IMR-90 (cell line): Measurements from ENCODE around the gene C16orf89. TPM values are rescaled to one million over a fixed set of nuclear protein-coding genes. Genes with fewer than 3 reads are reported as not detected.
A peak's percentile ranks its signal among the peaks of the same experiment; 100 is the strongest.

Experiments
- ATAC-seq: fragments of 200-7000 bp; cut with Tn5 transposase; 2 replicates; pipeline ENCODE4 v1.9.1; 2020; ENCODE audit warnings: low read depth, mild to moderate bottlenecking, moderate library complexity
- BruUV-seq: library from RNA; stranded (reverse); fragments of 400-500 nt; replicated peaks from 2 replicates; lab custom pipeline; 2021; lab: Mats Ljungman, UMichigan
- CTCF ChIA-PET: fragments of 300-600 bp; formaldehyde crosslinking; extraction: SDS; loops from one replicate; lab custom pipeline; 2021; ENCODE audit warnings: antibody characterized with exemption; lab: Yijun Ruan, JAX
- POLR2A ChIA-PET: fragments of 300-600 bp; sonication (Branson Sonifier 250); formaldehyde crosslinking; loops from one replicate; lab custom pipeline; 2022; ENCODE audit warnings: antibody characterized with exemption; ENCODE audit not compliant: unreplicated experiment; lab: Charles Lee
- DNase-seq: peaks from one replicate; pipeline ENCODE4 v3.0.0; 2013
- H2AFZ ChIP-seq: replicated peaks from 2 replicates; pipeline ENCODE3; 2013; ENCODE audit warnings: low read length, mild to moderate bottlenecking; ENCODE audit not compliant: poor library complexity
- H2AK5ac ChIP-seq: 2 replicates; pipeline ENCODE4 v1.6.1; 2013; ENCODE audit warnings: low read depth, low read length, inconsistent platforms
- H2AK9ac ChIP-seq: replicated peaks from 2 replicates; pipeline ENCODE3; 2013; ENCODE audit warnings: mild to moderate bottlenecking, low read depth, low read length, moderate library complexity; ENCODE audit not compliant: poor library complexity
- H2BK120ac ChIP-seq: 2 replicates; pipeline ENCODE4 v1.6.1; 2013; ENCODE audit warnings: low read depth, low read length, inconsistent platforms
- H2BK15ac ChIP-seq: 3 replicates; pipeline ENCODE4 v1.6.1; 2013; ENCODE audit warnings: low read depth, low read length, inconsistent platforms
- H2BK20ac ChIP-seq: 2 replicates; pipeline ENCODE4 v1.6.1; 2013; ENCODE audit warnings: low read depth, mild to moderate bottlenecking, inconsistent platforms, low read length, moderate library complexity
- H2BK5ac ChIP-seq: 2 replicates; pipeline ENCODE4 v1.6.1; 2013; ENCODE audit warnings: mild to moderate bottlenecking, low read depth, low read length, inconsistent platforms; ENCODE audit not compliant: poor library complexity, severe bottlenecking
- H3K14ac ChIP-seq: replicated peaks from 2 replicates; pipeline ENCODE4 v1.6.1; 2013; ENCODE audit warnings: low read depth, low read length, inconsistent platforms
- H3K18ac ChIP-seq: 2 replicates; pipeline ENCODE4 v1.6.1; 2013; ENCODE audit warnings: low read depth, low read length, control low read depth
- H3K23ac ChIP-seq: 2 replicates; pipeline ENCODE4 v1.6.1; 2013; ENCODE audit warnings: low read depth, low read length, inconsistent platforms
- H3K27ac ChIP-seq: 2 replicates; pipeline ENCODE4 v1.5.1; 2013; ENCODE audit warnings: mild to moderate bottlenecking, control low read depth, low read length; ENCODE audit not compliant: insufficient read depth
- H3K27me3 ChIP-seq: 2 replicates; pipeline ENCODE4 v1.6.1; 2013; ENCODE audit warnings: low read length; ENCODE audit not compliant: control insufficient read depth, insufficient read depth
- H3K36me3 ChIP-seq: 2 replicates; pipeline ENCODE4 v1.6.1; 2013; ENCODE audit warnings: low read length, mixed read lengths; ENCODE audit not compliant: control insufficient read depth, insufficient read depth
- H3K4ac ChIP-seq: 2 replicates; pipeline ENCODE4 v1.6.1; 2013; ENCODE audit warnings: low read depth, low read length, inconsistent platforms
- H3K4me1 ChIP-seq: 2 replicates; pipeline ENCODE4 v1.6.1; 2013; ENCODE audit warnings: low read length, mixed read lengths; ENCODE audit not compliant: control insufficient read depth, insufficient read depth
- H3K4me2 ChIP-seq: 2 replicates; pipeline ENCODE4 v1.6.1; 2013; ENCODE audit warnings: low read depth, mild to moderate bottlenecking, control low read depth, low read length, moderate library complexity
- H3K4me3 ChIP-seq: 2 replicates; pipeline ENCODE4 v1.5.1; 2013; ENCODE audit warnings: low read depth, mild to moderate bottlenecking, control low read depth, low read length, moderate library complexity; ENCODE audit not compliant: insufficient read depth
- H3K56ac ChIP-seq: 2 replicates; pipeline ENCODE4 v1.6.1; 2013; ENCODE audit warnings: low read length, inconsistent platforms; ENCODE audit not compliant: insufficient read depth; ENCODE audit errors: extremely low read depth
- H3K79me1 ChIP-seq, 2 experiments: 2 replicates each; pipeline ENCODE4 v1.6.1; 2013; ENCODE audit warnings: low read length in 2 of 2, inconsistent platforms in 1 of 2, low read depth in 1 of 2
- H3K9ac ChIP-seq: 2 replicates; pipeline ENCODE4 v1.6.1; 2013; ENCODE audit warnings: low read depth, low read length, control low read depth
- H3K9me1 ChIP-seq: 2 replicates; pipeline ENCODE4 v1.6.1; 2013; ENCODE audit warnings: low read length, inconsistent platforms; ENCODE audit not compliant: insufficient read depth
- H3K9me3 ChIP-seq: 2 replicates; pipeline ENCODE4 v1.6.1; 2013; ENCODE audit warnings: low read length; ENCODE audit not compliant: control insufficient read depth, insufficient read depth
- H4K20me1 ChIP-seq: 2 replicates; pipeline ENCODE4 v1.6.1; 2013; ENCODE audit warnings: low read length, inconsistent platforms; ENCODE audit not compliant: insufficient read depth
- H4K5ac ChIP-seq: 2 replicates; pipeline ENCODE4 v1.6.1; 2013; ENCODE audit warnings: mild to moderate bottlenecking, low read depth, low read length, control low read depth
- H4K8ac ChIP-seq, 2 experiments: 2 replicates each; pipeline ENCODE4 v1.6.1; 2013; ENCODE audit warnings: low read depth in 2 of 2, low read length in 2 of 2, control low read depth in 1 of 2, inconsistent platforms in 1 of 2
- H4K91ac ChIP-seq: 2 replicates; pipeline ENCODE4 v1.6.1; 2013; ENCODE audit warnings: low read depth, low read length, inconsistent platforms; ENCODE audit not compliant: insufficient read depth
- CEBPB ChIP-seq: IDR thresholded peaks from 2 replicates; pipeline ENCODE4 v1.6.1; 2012; ENCODE audit warnings: low read depth, low read length, improper control_type of control experiment
- WGBS, 2 experiments: methylation state at CpG; one replicate each; pipeline versions ENCODE4 v1.1.5 to v1.1.7; 2013; ENCODE audit warnings: missing lambda C conversion rate in 2 of 2; ENCODE audit not compliant: insufficient read length in 1 of 2; ENCODE audit errors: extremely low coverage in 2 of 2; 5-methylcytosine and 5-hydroxymethylcytosine counted together
- dilution Hi-C: fragments of 300-500 bp; cut with HindIII; formaldehyde crosslinking; loops from one replicate; pipeline ENCODE4 v1.14.3; 2018; ENCODE audit warnings: low sequenced_read_pairs; ENCODE audit not compliant: unreplicated experiment
- in situ Hi-C: fragments of 300-500 bp; cut with MboI; formaldehyde crosslinking; loops from 3 replicates; pipeline ENCODE4 v1.14.3; 2019; ENCODE audit warnings: low sequenced_read_pairs, inconsistent platforms, mixed read lengths
- intact Hi-C: fragments of 100-400 bp; cut with micrococcal nuclease; formaldehyde crosslinking; loops from 2 replicates; pipeline ENCODE4 v1.10.0; 2022
- polyA plus RNA-seq, 3 experiments: library from polyadenylated mRNA; depleted of rRNA; stranded (reverse); fragments of >200 nt; gene quantifications; 2 replicates each; pipeline ENCODE4 v1.2.3, GENCODE V29; 2012; ENCODE audit warnings: low replicate concordance in 1 of 3
- total RNA-seq: library from RNA; depleted of rRNA; stranded (reverse); fragments of >200 nt; gene quantifications from 2 replicates; pipeline ENCODE4 v1.2.3, GENCODE V29; 2012
- TF ChIP-seq, protein P1 (sequence below): conservative IDR thresholded peaks from 2 replicates; pipeline ENCODE4 v1.5.1; 2012; ENCODE audit warnings: mild to moderate bottlenecking, low read depth, low read length, improper control_type of control experiment

The C16orf89 gene
- total and polyA plus RNA-seq, 2 of the 4 experiments (the other 2 are of a cell fraction): 0.17 to 0.18 TPM

DNA sequence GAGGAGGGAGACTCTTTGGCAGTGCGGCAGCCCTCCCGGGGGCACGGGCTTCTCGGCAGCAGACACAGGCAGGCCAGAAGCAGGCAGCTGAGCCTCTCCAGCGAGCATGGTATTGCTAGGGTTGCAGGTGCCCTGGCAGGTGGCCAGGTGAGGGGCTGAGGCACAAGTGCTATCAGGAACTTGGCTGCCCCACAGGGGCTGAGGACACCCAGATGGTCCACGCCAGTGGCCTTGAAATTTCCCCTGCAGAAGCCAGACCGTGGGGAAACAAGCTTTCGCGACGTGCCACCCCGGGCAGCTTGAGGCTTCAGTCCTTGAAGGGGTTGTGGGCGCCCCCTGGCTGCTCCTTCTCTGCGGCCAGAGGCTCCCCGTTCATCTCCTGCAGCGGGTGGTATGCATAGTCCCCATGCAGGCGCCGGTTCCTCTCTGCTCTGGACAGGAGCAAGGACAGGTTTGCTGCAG is 40.6 kb downstream of the C16orf89 start:
- no peak overlapping the region for H3K14ac ChIP-seq
- H4K8ac ChIP-seq: no peak overlapping the region
- H3K56ac ChIP-seq: no peak overlapping the region
- ATAC-seq (peak; percentile 72; the same call in 1 of the 2 replicates), DNase-seq (no peak)
- H3K4me2 ChIP-seq: no peak overlapping the region
- H3K79me1 ChIP-seq: no peaks in the 10 kb centered on the region
- H2BK5ac ChIP-seq: no peak overlapping the region
- TF ChIP-seq CEBPB: no peak
- TF ChIP-seq, protein P1, sequence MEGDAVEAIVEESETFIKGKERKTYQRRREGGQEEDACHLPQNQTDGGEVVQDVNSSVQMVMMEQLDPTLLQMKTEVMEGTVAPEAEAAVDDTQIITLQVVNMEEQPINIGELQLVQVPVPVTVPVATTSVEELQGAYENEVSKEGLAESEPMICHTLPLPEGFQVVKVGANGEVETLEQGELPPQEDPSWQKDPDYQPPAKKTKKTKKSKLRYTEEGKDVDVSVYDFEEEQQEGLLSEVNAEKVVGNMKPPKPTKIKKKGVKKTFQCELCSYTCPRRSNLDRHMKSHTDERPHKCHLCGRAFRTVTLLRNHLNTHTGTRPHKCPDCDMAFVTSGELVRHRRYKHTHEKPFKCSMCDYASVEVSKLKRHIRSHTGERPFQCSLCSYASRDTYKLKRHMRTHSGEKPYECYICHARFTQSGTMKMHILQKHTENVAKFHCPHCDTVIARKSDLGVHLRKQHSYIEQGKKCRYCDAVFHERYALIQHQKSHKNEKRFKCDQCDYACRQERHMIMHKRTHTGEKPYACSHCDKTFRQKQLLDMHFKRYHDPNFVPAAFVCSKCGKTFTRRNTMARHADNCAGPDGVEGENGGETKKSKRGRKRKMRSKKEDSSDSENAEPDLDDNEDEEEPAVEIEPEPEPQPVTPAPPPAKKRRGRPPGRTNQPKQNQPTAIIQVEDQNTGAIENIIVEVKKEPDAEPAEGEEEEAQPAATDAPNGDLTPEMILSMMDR: peak; percentile 22; the same call in 1 of the 2 replicates
- H3K23ac ChIP-seq: no peak overlapping the region
- no peak overlapping the region for H4K91ac ChIP-seq
- no peak overlapping the region for H3K18ac ChIP-seq
- no peak overlapping the region for H2BK20ac ChIP-seq
- dilution Hi-C loops (no loop called here), in situ Hi-C loops (no loop called here), intact Hi-C loops (no loop called here)
- H4K20me1 ChIP-seq: no peaks in the 10 kb centered on the region
- 37% methylated on average over 17 of the region's 17 CpGs; no CpG with 5 or more reads in 1 of the 2 experiments for WGBS, 2 experiments
- no peak overlapping the region for H4K5ac ChIP-seq
- H2BK120ac ChIP-seq: no peak overlapping the region
- H2AFZ ChIP-seq: no peak overlapping the region
- BruUV-seq: no TSS peak
- peaks cover 4% of the 10 kb centered on the region; the same call in 1 of the 2 replicates for H3K27me3 ChIP-seq
- ChIA-PET CTCF (no interaction called here), POLR2A (no interaction called here)
- 0 out of 2 replicates have a peak, but pooled peaks cover 1% of the 10 kb centered on the region for H3K36me3 ChIP-seq
- no peak overlapping the region for H2AK9ac ChIP-seq
- no peak overlapping the region for H3K9ac ChIP-seq
- no peak overlapping the region for H3K27ac ChIP-seq
- no peak overlapping the region for H3K4ac ChIP-seq
- H2AK5ac ChIP-seq: no peak overlapping the region
- no peaks in the 10 kb centered on the region for H3K9me1 ChIP-seq
- H3K4me1 ChIP-seq: no peaks in the 10 kb centered on the region
- H3K9me3 ChIP-seq: no peaks in the 10 kb centered on the region
- H3K4me3 ChIP-seq: no peak overlapping the region
- H2BK15ac ChIP-seq: no peak overlapping the region
